B cell (primary cell): ENCODE results near the gene ZMAT2. TPM values are rescaled to one million over a fixed set of nuclear protein-coding genes. Genes with fewer than 3 reads are reported as not detected.

ENCODE experiments used
- ATAC-seq: fragments of 200-7000 bp; cut with Tn5 transposase; one replicate; pipeline ENCODE4 v1.10.0; 2021; ENCODE audit warnings: low read depth, mild to moderate bottlenecking, moderate number of reproducible peaks, moderate library complexity
- CTCF ChIA-PET: fragments of 350-600 bp; sonication (Branson Sonifier 250); formaldehyde crosslinking; loops from one replicate; lab custom pipeline; 2021; ENCODE audit warnings: antibody characterized with exemption, inconsistent platforms; lab: Charles Lee
- POLR2A ChIA-PET: fragments of 350-600 bp; sonication (Branson Sonifier 250); formaldehyde crosslinking; loops from one replicate; lab custom pipeline; 2021; ENCODE audit warnings: antibody characterized with exemption; lab: Charles Lee
- DNase-seq: peaks from one replicate; pipeline ENCODE4 v3.0.0; 2013
- H2AFZ ChIP-seq: 2 replicates; pipeline ENCODE4 v1.6.1; 2012; ENCODE audit warnings: mild to moderate bottlenecking, low read depth, low read length; ENCODE audit not compliant: insufficient read depth, poor library complexity, severe bottlenecking
- H3K27ac ChIP-seq, 2 donors: 1 replicate in 1 of 2; 2 replicates in 1 of 2; pipeline ENCODE4 v1.5.1; 2012 to 2013; ENCODE audit warnings: low read length in 2 of 2, mild to moderate bottlenecking in 2 of 2, moderate library complexity in 1 of 2
- H3K27me3 ChIP-seq, 4 experiments: fragments of 200-600 bp in 1 of 4; sonication (generic) in 1 of 4; replicated peaks in 1 of 4; 1 replicate in 2 of 4; 2 replicates in 2 of 4; pipeline versions ENCODE4 v1.6.1 to v1.7.0; 2013 to 2016; ENCODE audit warnings: low read length in 3 of 4, mild to moderate bottlenecking in 2 of 4, mixed read lengths in 1 of 4, moderate library complexity in 1 of 4; ENCODE audit not compliant: insufficient read depth in 4 of 4, control insufficient read depth in 3 of 4; ENCODE audit errors: control extremely low read depth in 1 of 4
- H3K36me3 ChIP-seq, 2 experiments: replicated peaks in 1 of 2; 1 replicate in 1 of 2; 2 replicates in 1 of 2; pipeline versions ENCODE4 v1.6.1 to v1.7.1; 2013; ENCODE audit warnings: low read length in 1 of 2; ENCODE audit not compliant: insufficient read depth in 2 of 2, control insufficient read depth in 1 of 2; ENCODE audit errors: control extremely low read depth in 1 of 2, extremely low read depth in 1 of 2
- H3K4me1 ChIP-seq, 2 donors: fragments of 200-600 bp in 1 of 2; sonication (generic) in 1 of 2; 1 replicate in 1 of 2; 2 replicates in 1 of 2; pipeline versions ENCODE4 v1.5.1 to v1.6.1; 2013 to 2017; ENCODE audit warnings: low read length in 2 of 2; ENCODE audit not compliant: control insufficient read depth in 2 of 2, insufficient read depth in 2 of 2
- H3K4me2 ChIP-seq: replicated peaks from 2 replicates; pipeline ENCODE3; 2012; ENCODE audit warnings: mild to moderate bottlenecking, low read depth, low read length; ENCODE audit not compliant: poor library complexity, severe bottlenecking
- H3K4me3 ChIP-seq, 5 experiments: fragments of 200-600 bp in 1 of 5; sonication (generic) in 1 of 5; 1 replicate in 3 of 5; 2 replicates in 2 of 5; pipeline versions ENCODE4 v1.5.1 to v1.7.0; 2011 to 2016; ENCODE audit warnings: low read length in 4 of 5, mild to moderate bottlenecking in 4 of 5, low read depth in 2 of 5, control low read depth in 1 of 5, moderate library complexity in 1 of 5; ENCODE audit not compliant: insufficient read depth in 1 of 5; ENCODE audit errors: control extremely low read depth in 1 of 5, extremely low read depth in 1 of 5
- H3K79me2 ChIP-seq: fragments of 200-600 bp; sonication (generic); one replicate; pipeline ENCODE4 v1.6.0; 2016; ENCODE audit warnings: low read length; ENCODE audit not compliant: control insufficient read depth, insufficient read depth
- H3K9ac ChIP-seq: fragments of 200-600 bp; sonication (generic); 2 replicates; pipeline ENCODE4 v1.6.1; 2017; ENCODE audit warnings: mild to moderate bottlenecking, low read length, moderate library complexity
- H3K9me3 ChIP-seq, 3 donors: one replicate each; pipeline versions ENCODE4 v1.6.1 to v1.7.1; 2013; ENCODE audit warnings: low read length in 2 of 3; ENCODE audit not compliant: control insufficient read depth in 2 of 3, insufficient read depth in 1 of 3; ENCODE audit errors: control extremely low read depth in 1 of 3
- H4K20me1 ChIP-seq: 2 replicates; pipeline ENCODE4 v1.6.0; 2012; ENCODE audit warnings: mild to moderate bottlenecking, low read length; ENCODE audit not compliant: insufficient read depth, control insufficient read depth, poor library complexity, severe bottlenecking
- H3K27ac Mint-ChIP-seq: one replicate; pipeline ENCODE4 v1.8.0; 2021; ENCODE audit warnings: mixed read lengths
- H3K27me3 Mint-ChIP-seq: one replicate; pipeline ENCODE4 v1.8.0; 2021; ENCODE audit warnings: mixed read lengths
- H3K4me1 Mint-ChIP-seq: one replicate; pipeline ENCODE4 v1.8.0; 2021; ENCODE audit warnings: mixed read lengths
- H3K4me3 Mint-ChIP-seq: one replicate; pipeline ENCODE4 v1.8.0; 2021; ENCODE audit warnings: mixed read lengths
- H3K9me3 Mint-ChIP-seq: one replicate; pipeline ENCODE4 v1.8.0; 2022; ENCODE audit warnings: mixed read lengths; ENCODE audit not compliant: insufficient read depth
- EZH2 ChIP-seq: IDR thresholded peaks from 2 replicates; pipeline ENCODE4 v1.6.1; 2012; ENCODE audit warnings: borderline replicate concordance, low read depth, mild to moderate bottlenecking, moderate library complexity, low read length; ENCODE audit not compliant: insufficient read depth, poor library complexity, severe bottlenecking
- WGBS: methylation state at CpG from one replicate; pipeline ENCODE4 v1.1.5; 2013; ENCODE audit warnings: missing lambda C conversion rate; ENCODE audit not compliant: insufficient coverage; 5-methylcytosine and 5-hydroxymethylcytosine counted together
- intact Hi-C: fragments of 100-400 bp; cut with micrococcal nuclease; formaldehyde crosslinking; loops from one replicate; pipeline ENCODE4 v1.10.0; 2022
- polyA plus RNA-seq: library from polyadenylated mRNA; depleted of rRNA; stranded (reverse); fragments of >200 nt; gene quantifications from 2 replicates; pipeline ENCODE4 v1.2.3, GENCODE V29; 2012
- total RNA-seq, 2 donors: library from RNA; stranded (reverse); fragments of 120-200 nt in 1 of 2; gene quantifications; 1 replicate in 1 of 2; 2 replicates in 1 of 2; pipeline versions ENCODE4 v1.2.3 to v1.2.4, GENCODE V29; 2013 to 2022
- TF ChIP-seq, protein P1 (sequence below): fragments of 200-600 bp; IDR thresholded peaks from one replicate; pipeline ENCODE4 v1.8.0; 2022; ENCODE audit warnings: antibody characterized with exemption, mild to moderate bottlenecking

Gene ZMAT2
- total and polyA plus RNA-seq, 2 donors (not counting 1 experiment from before 2014, with no cell fraction given): 11.2 to 55.8 TPM

DNA sequence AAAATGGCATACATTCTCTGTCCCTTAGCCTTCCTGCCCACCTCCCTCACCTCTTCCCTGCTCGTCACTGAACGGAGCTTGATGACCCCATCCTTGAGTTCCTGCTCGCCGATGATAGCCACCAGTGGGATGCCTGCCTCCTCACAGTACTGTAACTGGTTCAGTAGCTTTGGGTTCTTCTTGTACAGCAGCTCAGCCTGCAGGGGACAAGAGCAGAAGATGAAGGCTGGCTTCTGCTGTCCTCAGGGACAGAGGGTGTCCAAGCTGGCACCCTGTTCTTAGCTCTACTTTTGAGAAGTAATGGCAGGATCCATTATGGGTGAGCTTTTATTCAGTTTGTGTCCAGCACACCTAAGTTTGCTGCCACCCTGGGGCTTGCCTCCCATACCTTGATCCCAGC lies 25.6 kb upstream of the ZMAT2 start:
- Histone ChIP-seq H3K79me2 (peaks cover 5% of the 10 kb centered on the region), H3K36me3 (peaks cover 0 to 64% of the 10 kb centered on the region in 2 experiments), H4K20me1 (no peaks in the 10 kb centered on the region), H3K4me2 (no peak overlapping the region), H3K27me3 (no peaks in the 10 kb centered on the region), H3K4me1 (no peaks in the 10 kb centered on the region), H3K9me3 (peaks cover 0 to 7% (median 0%) of the 10 kb centered on the region in 3 donors), H3K4me3 (no peak overlapping the region), H3K9ac (no peak overlapping the region), H3K27ac (no peak overlapping the region), H2AFZ (no peak overlapping the region)
- no peaks in the 10 kb centered on the region for H3K9me3 Mint-ChIP-seq
- ATAC-seq (no peak), DNase-seq (no peak)
- WGBS: 100% methylated on average over 4 of the region's 4 CpGs
- H3K4me3 Mint-ChIP-seq: no peak overlapping the region
- H3K4me1 Mint-ChIP-seq: no peaks in the 10 kb centered on the region
- TF ChIP-seq EZH2: no peak
- TF ChIP-seq, protein P1, sequence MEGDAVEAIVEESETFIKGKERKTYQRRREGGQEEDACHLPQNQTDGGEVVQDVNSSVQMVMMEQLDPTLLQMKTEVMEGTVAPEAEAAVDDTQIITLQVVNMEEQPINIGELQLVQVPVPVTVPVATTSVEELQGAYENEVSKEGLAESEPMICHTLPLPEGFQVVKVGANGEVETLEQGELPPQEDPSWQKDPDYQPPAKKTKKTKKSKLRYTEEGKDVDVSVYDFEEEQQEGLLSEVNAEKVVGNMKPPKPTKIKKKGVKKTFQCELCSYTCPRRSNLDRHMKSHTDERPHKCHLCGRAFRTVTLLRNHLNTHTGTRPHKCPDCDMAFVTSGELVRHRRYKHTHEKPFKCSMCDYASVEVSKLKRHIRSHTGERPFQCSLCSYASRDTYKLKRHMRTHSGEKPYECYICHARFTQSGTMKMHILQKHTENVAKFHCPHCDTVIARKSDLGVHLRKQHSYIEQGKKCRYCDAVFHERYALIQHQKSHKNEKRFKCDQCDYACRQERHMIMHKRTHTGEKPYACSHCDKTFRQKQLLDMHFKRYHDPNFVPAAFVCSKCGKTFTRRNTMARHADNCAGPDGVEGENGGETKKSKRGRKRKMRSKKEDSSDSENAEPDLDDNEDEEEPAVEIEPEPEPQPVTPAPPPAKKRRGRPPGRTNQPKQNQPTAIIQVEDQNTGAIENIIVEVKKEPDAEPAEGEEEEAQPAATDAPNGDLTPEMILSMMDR: no peak
- ChIA-PET CTCF (interaction anchor here (0.6 kb wide), 1 partner anchor 256 kb away, joined by 5 read pairs; no protein-coding TSS in a partner anchor), POLR2A (no interaction called here)
- H3K27me3 Mint-ChIP-seq: no peaks in the 10 kb centered on the region
- H3K27ac Mint-ChIP-seq: no peak overlapping the region
- intact Hi-C loops: no loop called here

DNA sequence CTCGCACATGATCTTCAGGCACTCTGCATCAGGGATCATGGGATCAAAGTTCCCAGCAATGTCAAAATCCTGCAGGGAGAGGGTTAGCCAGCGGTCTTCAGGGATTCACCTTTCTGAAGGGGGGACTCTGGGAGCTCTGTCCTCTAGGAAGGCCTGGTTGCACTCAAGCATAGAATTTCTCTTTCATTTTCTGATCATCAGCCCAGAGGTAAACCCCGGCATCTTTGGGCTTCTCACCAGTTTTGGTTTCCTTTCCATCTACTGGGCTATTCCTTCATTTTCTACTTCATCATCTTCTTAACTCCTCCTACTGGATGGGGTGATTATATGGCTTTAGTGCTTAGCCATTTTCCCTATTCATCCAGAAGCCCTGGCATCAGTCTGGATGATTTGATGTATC lies 22.3 kb upstream of the ZMAT2 start:
- no peaks in the 10 kb centered on the region for H3K27me3 ChIP-seq
- Mint-ChIP-seq H3K27me3 (no peaks in the 10 kb centered on the region), H3K27ac (no peak overlapping the region), H3K4me3 (no peak overlapping the region), H3K4me1 (no peaks in the 10 kb centered on the region), H3K9me3 (no peaks in the 10 kb centered on the region)
- intact Hi-C loops: no loop called here
- no peaks in the 10 kb centered on the region for H3K9me3 ChIP-seq
- CTCF ChIA-PET: interaction anchor here (0.6 kb wide), 1 partner anchor 41 kb away, joined by 3 read pairs; no protein-coding TSS in a partner anchor
- POLR2A ChIA-PET: no interaction called here
- no peaks in the 10 kb centered on the region for H3K4me1 ChIP-seq
- H3K36me3 ChIP-seq: peaks cover 0 to 65% of the 10 kb centered on the region in 2 experiments
- H2AFZ ChIP-seq: no peak overlapping the region
- H3K9ac ChIP-seq: no peak overlapping the region
- WGBS: 100% methylated on average over 2 of the region's 3 CpGs
- H3K4me2 ChIP-seq: no peak overlapping the region
- no peak overlapping the region for H3K27ac ChIP-seq
- no peak overlapping the region for H3K4me3 ChIP-seq
- peaks cover 2% of the 10 kb centered on the region for H3K79me2 ChIP-seq
- ATAC-seq (no peak), DNase-seq (no peak)
- TF ChIP-seq EZH2: no peak
- TF ChIP-seq, protein P1: no peak
- no peaks in the 10 kb centered on the region for H4K20me1 ChIP-seq
